ENCODE data around the gene PAPPA. TPM values are rescaled to one million over a fixed set of nuclear protein-coding genes. Genes with fewer than 3 reads are reported as not detected.

The PAPPA gene
- total RNA-seq, 1 experiment from 2014 or later = 0.05 TPM

DNA sequence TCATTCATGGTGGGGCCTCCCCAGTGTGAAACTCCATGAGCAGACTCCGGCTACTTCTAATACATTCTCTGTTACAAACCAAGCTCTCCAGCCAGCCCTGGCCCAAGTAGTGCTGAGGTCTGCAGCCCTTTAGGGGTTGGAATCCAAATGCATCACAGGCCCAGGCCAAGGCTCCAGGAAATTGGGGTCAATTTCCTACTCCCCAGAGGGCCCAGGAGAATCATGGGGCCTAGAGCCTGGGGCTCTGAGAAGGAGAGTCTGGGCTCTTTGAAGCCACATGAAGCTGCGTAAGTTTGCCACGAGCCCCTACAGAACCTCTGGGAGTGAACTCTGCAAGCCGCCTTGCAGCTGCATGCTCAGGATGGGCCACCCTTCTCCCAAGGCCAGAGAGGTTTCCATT is 206.4 kb downstream of the PAPPA start:
- H3K9me3 ChIP-seq (ENCODE audit: control insufficient read depth in 1 of 2, insufficient read depth in 1 of 2, low read depth in 1 of 2, low read length in 2 of 2) = no peaks in the 10 kb centered on the region
- CTCF ChIA-PET = no interaction called here
- ATAC-seq (no peak), DNase-seq (ENCODE audit: low read depth, low spot score) (no peak)
- H3K27me3 ChIP-seq (ENCODE audit: insufficient read depth, low read length) = peaks cover 17% of the 10 kb centered on the region; the same call in 1 of the 2 replicates
- no peaks in the 10 kb centered on the region for H3K9me2 ChIP-seq (ENCODE audit: insufficient read depth)
- POLR2A ChIA-PET = no interaction called here
- H3K79me2 ChIP-seq (ENCODE audit: insufficient read depth, low read length) = no peaks in the 10 kb centered on the region
- no peak overlapping the region for H3K4me3 ChIP-seq (replicated peaks in 1 of 2; ENCODE audit: low read depth in 1 of 2, low read length in 2 of 2)
- TF ChIP-seq POLR2AphosphoS5 (IDR thresholded peaks at IDR 0.05; ENCODE audit: low read depth, low read length) = no peak
- TF ChIP-seq ELF1 (IDR thresholded peaks at IDR 0.05; ENCODE audit: borderline replicate concordance, low read depth) = no peak
- TF ChIP-seq EGR1 (IDR thresholded peaks at IDR 0.05; ENCODE audit: low read depth) = no peak
- H3K27ac ChIP-seq (ENCODE audit: low read depth, low read length) = no peak overlapping the region
- H3K4me1 ChIP-seq (ENCODE audit: control insufficient read depth in 1 of 2, insufficient read depth in 2 of 2, low read length in 2 of 2) = peaks cover 0 to 4% of the 10 kb centered on the region in 2 experiments; a peak in 1 of 4 replicates
- no peak overlapping the region for H3K9ac ChIP-seq (ENCODE audit: low read length)
- no peak overlapping the region for H2AFZ ChIP-seq (ENCODE audit: low read depth, low read length, poor library complexity, severe bottlenecking)
- intact Hi-C loops (cut with micrococcal nuclease) = no loop called here
- H3K36me3 ChIP-seq (ENCODE audit: control insufficient read depth in 1 of 2, insufficient read depth in 2 of 2, low read length in 2 of 2) = no peaks in the 10 kb centered on the region
- no peaks in the 10 kb centered on the region for H4K20me1 ChIP-seq (ENCODE audit: insufficient read depth)
- RAD21 ChIA-PET (ENCODE audit: low non-redundant PET in 1 of 2, low total read pairs in 2 of 2, uncharacterized antibody in 2 of 2, unreplicated experiment in 2 of 2) = no interaction called here
- no TSS peak for BruUV-seq (replicated peaks)
- H3K4me2 ChIP-seq (ENCODE audit: low read length) = no peak overlapping the region

DNA sequence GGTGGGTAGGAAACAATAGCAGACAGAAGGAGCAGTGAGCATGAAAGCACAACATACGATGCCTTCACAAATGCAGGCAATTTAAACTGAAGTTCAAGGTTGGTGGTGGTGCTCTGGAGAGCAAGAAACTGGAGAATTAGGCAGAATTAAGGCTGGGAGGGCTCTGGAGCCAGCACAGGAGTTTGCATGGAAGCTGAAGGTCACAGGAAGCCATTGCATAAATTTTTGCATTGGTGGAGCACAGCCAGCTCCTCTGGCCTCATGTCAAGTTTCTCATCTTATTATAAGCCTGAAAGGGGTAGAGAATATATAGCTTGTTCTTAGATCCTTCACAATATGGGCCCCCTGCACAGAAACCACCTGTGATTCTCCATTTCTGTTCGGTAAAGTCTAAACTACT is 207.4 kb downstream of the PAPPA start:
- Histone ChIP-seq H3K27me3 (ENCODE audit: insufficient read depth, low read length) (peaks cover 11% of the 10 kb centered on the region; the same call in 1 of the 2 replicates), H2AFZ (ENCODE audit: low read depth, low read length, poor library complexity, severe bottlenecking) (no peak overlapping the region), H3K9me3 (ENCODE audit: control insufficient read depth in 1 of 2, insufficient read depth in 1 of 2, low read depth in 1 of 2, low read length in 2 of 2) (no peaks in the 10 kb centered on the region), H3K4me1 (ENCODE audit: control insufficient read depth in 1 of 2, insufficient read depth in 2 of 2, low read length in 2 of 2) (peaks cover 0 to 5% of the 10 kb centered on the region in 2 experiments; a peak in 1 of 4 replicates), H3K9ac (ENCODE audit: low read length) (no peak overlapping the region), H3K79me2 (ENCODE audit: insufficient read depth, low read length) (no peaks in the 10 kb centered on the region), H4K20me1 (ENCODE audit: insufficient read depth) (no peaks in the 10 kb centered on the region), H3K4me2 (ENCODE audit: low read length) (no peak overlapping the region), H3K27ac (ENCODE audit: low read depth, low read length) (no peak overlapping the region), H3K9me2 (ENCODE audit: insufficient read depth) (no peaks in the 10 kb centered on the region), H3K4me3 (replicated peaks in 1 of 2; ENCODE audit: low read depth in 1 of 2, low read length in 2 of 2) (no peak overlapping the region), H3K36me3 (ENCODE audit: control insufficient read depth in 1 of 2, insufficient read depth in 2 of 2, low read length in 2 of 2) (no peaks in the 10 kb centered on the region)
- TF ChIP-seq, protein P1, sequence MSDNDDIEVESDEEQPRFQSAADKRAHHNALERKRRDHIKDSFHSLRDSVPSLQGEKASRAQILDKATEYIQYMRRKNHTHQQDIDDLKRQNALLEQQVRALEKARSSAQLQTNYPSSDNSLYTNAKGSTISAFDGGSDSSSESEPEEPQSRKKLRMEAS (IDR thresholded peaks at IDR 0.05) = no peak
- TF ChIP-seq EGR1 (IDR thresholded peaks at IDR 0.05; ENCODE audit: low read depth) (no peak), CBX3 (IDR thresholded peaks at IDR 0.05; ENCODE audit: low read depth) (no peak), RAD21 (IDR thresholded peaks at IDR 0.05; ENCODE audit: low read depth) (no peak), ELF1 (IDR thresholded peaks at IDR 0.05; ENCODE audit: borderline replicate concordance, low read depth) (no peak), EZH2 (IDR thresholded peaks at IDR 0.05) (no peak), SP1 (IDR thresholded peaks at IDR 0.05; ENCODE audit: low read depth) (no peak), POLR2A (IDR thresholded peaks at IDR 0.05; ENCODE audit: borderline replicate concordance, extremely low read depth, insufficient read depth, insufficient read length) (no peak), TCF7L2 (IDR thresholded peaks at IDR 0.05; ENCODE audit: borderline replicate concordance, extremely low read depth, insufficient read depth, insufficient read length) (no peak), ZNF274 (IDR thresholded peaks at IDR 0.05; ENCODE audit: low read depth, low read length) (no peak), POLR2AphosphoS5 (IDR thresholded peaks at IDR 0.05; ENCODE audit: low read depth, low read length) (no peak)
- TF ChIP-seq, protein P2, sequence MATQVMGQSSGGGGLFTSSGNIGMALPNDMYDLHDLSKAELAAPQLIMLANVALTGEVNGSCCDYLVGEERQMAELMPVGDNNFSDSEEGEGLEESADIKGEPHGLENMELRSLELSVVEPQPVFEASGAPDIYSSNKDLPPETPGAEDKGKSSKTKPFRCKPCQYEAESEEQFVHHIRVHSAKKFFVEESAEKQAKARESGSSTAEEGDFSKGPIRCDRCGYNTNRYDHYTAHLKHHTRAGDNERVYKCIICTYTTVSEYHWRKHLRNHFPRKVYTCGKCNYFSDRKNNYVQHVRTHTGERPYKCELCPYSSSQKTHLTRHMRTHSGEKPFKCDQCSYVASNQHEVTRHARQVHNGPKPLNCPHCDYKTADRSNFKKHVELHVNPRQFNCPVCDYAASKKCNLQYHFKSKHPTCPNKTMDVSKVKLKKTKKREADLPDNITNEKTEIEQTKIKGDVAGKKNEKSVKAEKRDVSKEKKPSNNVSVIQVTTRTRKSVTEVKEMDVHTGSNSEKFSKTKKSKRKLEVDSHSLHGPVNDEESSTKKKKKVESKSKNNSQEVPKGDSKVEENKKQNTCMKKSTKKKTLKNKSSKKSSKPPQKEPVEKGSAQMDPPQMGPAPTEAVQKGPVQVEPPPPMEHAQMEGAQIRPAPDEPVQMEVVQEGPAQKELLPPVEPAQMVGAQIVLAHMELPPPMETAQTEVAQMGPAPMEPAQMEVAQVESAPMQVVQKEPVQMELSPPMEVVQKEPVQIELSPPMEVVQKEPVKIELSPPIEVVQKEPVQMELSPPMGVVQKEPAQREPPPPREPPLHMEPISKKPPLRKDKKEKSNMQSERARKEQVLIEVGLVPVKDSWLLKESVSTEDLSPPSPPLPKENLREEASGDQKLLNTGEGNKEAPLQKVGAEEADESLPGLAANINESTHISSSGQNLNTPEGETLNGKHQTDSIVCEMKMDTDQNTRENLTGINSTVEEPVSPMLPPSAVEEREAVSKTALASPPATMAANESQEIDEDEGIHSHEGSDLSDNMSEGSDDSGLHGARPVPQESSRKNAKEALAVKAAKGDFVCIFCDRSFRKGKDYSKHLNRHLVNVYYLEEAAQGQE (IDR thresholded peaks at IDR 0.05; ENCODE audit: low read depth) = no peak
- TF ChIP-seq, protein P3, sequence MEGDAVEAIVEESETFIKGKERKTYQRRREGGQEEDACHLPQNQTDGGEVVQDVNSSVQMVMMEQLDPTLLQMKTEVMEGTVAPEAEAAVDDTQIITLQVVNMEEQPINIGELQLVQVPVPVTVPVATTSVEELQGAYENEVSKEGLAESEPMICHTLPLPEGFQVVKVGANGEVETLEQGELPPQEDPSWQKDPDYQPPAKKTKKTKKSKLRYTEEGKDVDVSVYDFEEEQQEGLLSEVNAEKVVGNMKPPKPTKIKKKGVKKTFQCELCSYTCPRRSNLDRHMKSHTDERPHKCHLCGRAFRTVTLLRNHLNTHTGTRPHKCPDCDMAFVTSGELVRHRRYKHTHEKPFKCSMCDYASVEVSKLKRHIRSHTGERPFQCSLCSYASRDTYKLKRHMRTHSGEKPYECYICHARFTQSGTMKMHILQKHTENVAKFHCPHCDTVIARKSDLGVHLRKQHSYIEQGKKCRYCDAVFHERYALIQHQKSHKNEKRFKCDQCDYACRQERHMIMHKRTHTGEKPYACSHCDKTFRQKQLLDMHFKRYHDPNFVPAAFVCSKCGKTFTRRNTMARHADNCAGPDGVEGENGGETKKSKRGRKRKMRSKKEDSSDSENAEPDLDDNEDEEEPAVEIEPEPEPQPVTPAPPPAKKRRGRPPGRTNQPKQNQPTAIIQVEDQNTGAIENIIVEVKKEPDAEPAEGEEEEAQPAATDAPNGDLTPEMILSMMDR (IDR thresholded peaks at IDR 0.05 in 2 of 3, conservative IDR thresholded peaks at IDR 0.05 in 1 of 3; ENCODE audit: borderline replicate concordance in 1 of 3, insufficient read depth in 1 of 3, low read depth in 2 of 3, low read length in 2 of 3) = no peak
- BruUV-seq (replicated peaks) = no TSS peak
- intact Hi-C loops (cut with micrococcal nuclease) = no loop called here
- RAD21 ChIA-PET (ENCODE audit: low non-redundant PET in 1 of 2, low total read pairs in 2 of 2, uncharacterized antibody in 2 of 2, unreplicated experiment in 2 of 2) = no interaction called here
- POLR2A ChIA-PET = no interaction called here
- ATAC-seq = no peak
- DNase-seq (ENCODE audit: low read depth, low spot score) = no peak
- CTCF ChIA-PET = no interaction called here
